ENCODE results near the gene ASTL. TPM values are rescaled to one million over a fixed set of nuclear protein-coding genes. Genes with fewer than 3 reads are reported as not detected.

The ASTL gene
- total RNA-seq, 4 donors from 2014 or later: not detected

GRCh38 chr2:96118698-96119388 lies 19.5 kb downstream of the ASTL start:
- H3K4me1 ChIP-seq: peaks cover 4 to 5% of the 10 kb centered on the region in 2 donors
- H3K4me3 ChIP-seq: no peak overlapping the region
- H3K9me3 ChIP-seq: no peaks in the 10 kb centered on the region
- no peak overlapping the region for H3K27ac ChIP-seq
- no peak for TF ChIP-seq POLR2A (IDR thresholded peaks at IDR 0.05)
- no peak for TF ChIP-seq CTCF (IDR thresholded peaks at IDR 0.05 in 4 of 5, conservative IDR thresholded peaks at IDR 0.05 in 1 of 5)
- ATAC-seq (no peak), DNase-seq (no peak)
- no peaks in the 10 kb centered on the region for H3K36me3 ChIP-seq
- intact Hi-C loops (cut with DNase I; ENCODE audit: low total_unique reads): loop anchor here (5.0 kb wide), 1 partner anchor 112 kb away; no protein-coding TSS in a partner anchor
- in situ Hi-C loops (cut with MboI; ENCODE audit: low sequenced_read_pairs in 4 of 4): loop anchor here in 2 of 4 donors (25.0 kb wide), 1 partner anchor 107 kb away; no protein-coding TSS in a partner anchor
- H3K27me3 ChIP-seq: peaks cover 12 to 20% (median 18%) of the 10 kb centered on the region in 3 donors

GRCh38 chr2:96117701-96118588 lies 20.4 kb downstream of the ASTL start:
- ATAC-seq: no peak
- in situ Hi-C loops (cut with MboI; ENCODE audit: low sequenced_read_pairs in 4 of 4) (loop anchor here in 2 of 4 donors (25.0 kb wide), 1 partner anchor 106 kb away; no protein-coding TSS in a partner anchor), intact Hi-C loops (cut with DNase I; ENCODE audit: low total_unique reads) (loop anchor here (2.0 to 5.0 kb wide), 2 partner anchors 111 to 125 kb away; no protein-coding TSS in a partner anchor)
- Histone ChIP-seq H3K9me3 (no peaks in the 10 kb centered on the region), H3K36me3 (no peaks in the 10 kb centered on the region), H3K4me1 (peaks cover 4 to 5% of the 10 kb centered on the region in 2 donors), H3K27ac (no peak overlapping the region), H3K27me3 (peaks cover 12 to 20% (median 18%) of the 10 kb centered on the region in 3 donors), H3K4me3 (no peak overlapping the region)
- no peak for DNase-seq
- no peak for TF ChIP-seq CTCF (IDR thresholded peaks at IDR 0.05 in 4 of 5, conservative IDR thresholded peaks at IDR 0.05 in 1 of 5)
- no peak for TF ChIP-seq POLR2A (IDR thresholded peaks at IDR 0.05)

GRCh38 chr2:96116879-96117533 lies 21.3 kb downstream of the ASTL start:
- H3K27ac ChIP-seq: peak overlapping the region in 3 of 4 donors; percentile 66 to 72 (median 69)
- ATAC-seq: peak; percentile 80 to 83
- no peaks in the 10 kb centered on the region for H3K36me3 ChIP-seq
- in situ Hi-C loops (cut with MboI; ENCODE audit: low sequenced_read_pairs in 4 of 4) (loop anchor here in 2 of 4 donors (25.0 kb wide), 1 partner anchor 105 kb away; no protein-coding TSS in a partner anchor), intact Hi-C loops (cut with DNase I; ENCODE audit: low total_unique reads) (loop anchor here (2.0 to 5.0 kb wide), 2 partner anchors 110 to 124 kb away; no protein-coding TSS in a partner anchor)
- H3K27me3 ChIP-seq: peaks cover 12 to 20% (median 18%) of the 10 kb centered on the region in 3 donors
- H3K4me3 ChIP-seq: peak overlapping the region; percentile 30 to 66 (median 61)
- H3K4me1 ChIP-seq: peaks cover 4 to 5% of the 10 kb centered on the region in 2 donors
- H3K9me3 ChIP-seq: no peaks in the 10 kb centered on the region
- peak; percentile 69 to 95 (median 89) for TF ChIP-seq CTCF (IDR thresholded peaks at IDR 0.05 in 4 of 5, conservative IDR thresholded peaks at IDR 0.05 in 1 of 5)
- TF ChIP-seq POLR2A (IDR thresholded peaks at IDR 0.05): no peak
- DNase-seq: no peak

- peak; percentile 13 to 38 for ATAC-seq
- in situ Hi-C loops (cut with MboI; ENCODE audit: low sequenced_read_pairs in 4 of 4): loop anchor here in 2 of 4 donors (25.0 kb wide), 1 partner anchor 104 kb away; no protein-coding TSS in a partner anchor
- intact Hi-C loops (cut with DNase I; ENCODE audit: low total_unique reads): loop anchor here (2.0 to 5.0 kb wide), 2 partner anchors 109 to 124 kb away; no protein-coding TSS in a partner anchor
Observed at GRCh38 chr2:96116424-96116878, 21.9 kb downstream of the ASTL start, which contains the start of gene ADRA2B. TSS of gene ADRA2B (minus strand) at chr2:96116571. CDS start at chr2:96116149, 422 bp downstream.

More at GRCh38 chr2:96116424-96116878, 21.9 kb downstream of the ASTL start, which contains the start of gene ADRA2B:
- no peaks in the 10 kb centered on the region for H3K9me3 ChIP-seq
- H3K36me3 ChIP-seq: no peaks in the 10 kb centered on the region
- peak; percentile 26 to 49 for TF ChIP-seq POLR2A (IDR thresholded peaks at IDR 0.05)
- no peak for TF ChIP-seq CTCF (IDR thresholded peaks at IDR 0.05 in 4 of 5, conservative IDR thresholded peaks at IDR 0.05 in 1 of 5)
- peak within 1 kb of the TSS; percentile 13 to 72 (median 68) for H3K27ac ChIP-seq
- no peak for DNase-seq
- H3K4me1 ChIP-seq: peaks cover 4 to 5% of the 10 kb centered on the region in 2 donors
- H3K27me3 ChIP-seq: peaks cover 12 to 20% (median 18%) of the 10 kb centered on the region in 3 donors
- peak within 1 kb of the TSS; percentile 30 to 66 (median 61) for H3K4me3 ChIP-seq

Measured in gastrocnemius medialis (tissue), 4 donors.